Thoracic aorta (tissue), 2 donors: ENCODE results near the gene SPATA31D4. TPM values are rescaled to one million over a fixed set of nuclear protein-coding genes. Genes with fewer than 3 reads are reported as not detected.

ENCODE experiments used
- ATAC-seq: fragments of 150-250 bp; one replicate; pipeline ENCODE4 v1.8.0; 2017; ENCODE audit warnings: low read depth; ENCODE audit not compliant: insufficient number of reproducible peaks, low FRiP score
- DNase-seq: peaks from one replicate; pipeline ENCODE4 v3.0.0-alpha.2; 2020; ENCODE audit warnings: low spot score
- H3K27ac ChIP-seq, 2 donors: fragments of 200-600 bp; sonication (generic); 1 replicate in 1 of 2; 2 replicates in 1 of 2; pipeline ENCODE4 v1.5.1; 2016; ENCODE audit warnings: mild to moderate bottlenecking in 2 of 2, moderate library complexity in 2 of 2
- H3K27me3 ChIP-seq: fragments of 200-600 bp; sonication (generic); replicated peaks from 2 replicates; pipeline ENCODE4 v1.6.0; 2016; ENCODE audit warnings: mild to moderate bottlenecking; ENCODE audit not compliant: insufficient read depth
- H3K36me3 ChIP-seq: fragments of 200-600 bp; sonication (generic); one replicate; pipeline ENCODE4 v1.5.1; 2016
- H3K4me1 ChIP-seq, 2 donors: fragments of 200-600 bp; sonication (generic); 1 replicate in 1 of 2; 2 replicates in 1 of 2; pipeline versions ENCODE4 v1.5.1 to v1.6.0; 2016; ENCODE audit warnings: low read depth in 2 of 2, mild to moderate bottlenecking in 1 of 2; ENCODE audit not compliant: control insufficient read depth in 1 of 2
- H3K4me3 ChIP-seq: fragments of 200-600 bp; sonication (generic); 2 replicates; pipeline ENCODE4 v1.5.1; 2016; ENCODE audit warnings: mild to moderate bottlenecking
- H3K9me3 ChIP-seq: fragments of 200-600 bp; sonication (generic); 2 replicates; pipeline ENCODE4 v1.5.1; 2016
- total RNA-seq, 2 donors: library from RNA; depleted of rRNA; stranded (reverse); fragments of >200 nt; gene quantifications; one replicate each; pipeline versions ENCODE4 v1.1.0 to v1.2.3, GENCODE V29; 2016
- TF ChIP-seq, protein P1 (sequence below): fragments of 200-600 bp; sonication (generic); IDR thresholded peaks from one replicate; pipeline ENCODE4 v1.5.1; 2019; ENCODE audit warnings: antibody characterized with exemption

Gene SPATA31D4
- total RNA-seq, 2 donors from 2014 or later, result not detected

- no peak overlapping the region for H3K27ac ChIP-seq
- H3K9me3 ChIP-seq, result no peaks in the 10 kb centered on the region
- ATAC-seq (no peak), DNase-seq (no peak)
- H3K4me1 ChIP-seq, result no peaks in the 10 kb centered on the region
- no peaks in the 10 kb centered on the region for H3K27me3 ChIP-seq
- no peaks in the 10 kb centered on the region for H3K36me3 ChIP-seq
- TF ChIP-seq, protein P1, sequence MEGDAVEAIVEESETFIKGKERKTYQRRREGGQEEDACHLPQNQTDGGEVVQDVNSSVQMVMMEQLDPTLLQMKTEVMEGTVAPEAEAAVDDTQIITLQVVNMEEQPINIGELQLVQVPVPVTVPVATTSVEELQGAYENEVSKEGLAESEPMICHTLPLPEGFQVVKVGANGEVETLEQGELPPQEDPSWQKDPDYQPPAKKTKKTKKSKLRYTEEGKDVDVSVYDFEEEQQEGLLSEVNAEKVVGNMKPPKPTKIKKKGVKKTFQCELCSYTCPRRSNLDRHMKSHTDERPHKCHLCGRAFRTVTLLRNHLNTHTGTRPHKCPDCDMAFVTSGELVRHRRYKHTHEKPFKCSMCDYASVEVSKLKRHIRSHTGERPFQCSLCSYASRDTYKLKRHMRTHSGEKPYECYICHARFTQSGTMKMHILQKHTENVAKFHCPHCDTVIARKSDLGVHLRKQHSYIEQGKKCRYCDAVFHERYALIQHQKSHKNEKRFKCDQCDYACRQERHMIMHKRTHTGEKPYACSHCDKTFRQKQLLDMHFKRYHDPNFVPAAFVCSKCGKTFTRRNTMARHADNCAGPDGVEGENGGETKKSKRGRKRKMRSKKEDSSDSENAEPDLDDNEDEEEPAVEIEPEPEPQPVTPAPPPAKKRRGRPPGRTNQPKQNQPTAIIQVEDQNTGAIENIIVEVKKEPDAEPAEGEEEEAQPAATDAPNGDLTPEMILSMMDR, result no peak
- no peak overlapping the region for H3K4me3 ChIP-seq
Measured at GRCh38 chr9:81892440-81892839, 35.8 kb upstream of the SPATA31D4 start.

DNA sequence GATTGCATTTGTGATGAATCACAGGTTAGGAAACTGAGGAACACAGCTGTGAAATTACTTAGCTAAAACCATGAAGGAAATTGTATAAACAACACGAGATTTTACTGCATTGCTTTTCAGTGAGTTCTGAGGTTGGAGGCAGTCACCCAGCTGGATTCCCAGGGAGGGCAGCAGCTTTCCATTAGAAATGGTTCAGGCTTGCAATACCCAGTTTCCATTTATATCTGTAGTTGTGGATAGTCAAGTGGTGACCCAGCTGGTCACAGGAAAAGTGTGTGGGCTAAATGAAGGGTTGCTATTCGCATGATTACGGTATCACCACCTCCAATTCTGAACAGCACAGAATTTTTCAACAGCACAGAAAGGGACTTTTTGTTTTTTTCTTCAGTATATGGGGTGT, 34.3 kb upstream of the SPATA31D4 start:
- ATAC-seq (no peak), DNase-seq (no peak)
- Histone ChIP-seq H3K4me3 (no peak overlapping the region), H3K4me1 (no peaks in the 10 kb centered on the region), H3K9me3 (no peaks in the 10 kb centered on the region), H3K36me3 (no peaks in the 10 kb centered on the region), H3K27me3 (no peaks in the 10 kb centered on the region), H3K27ac (no peak overlapping the region)
- TF ChIP-seq, protein P1, result no peak

DNA sequence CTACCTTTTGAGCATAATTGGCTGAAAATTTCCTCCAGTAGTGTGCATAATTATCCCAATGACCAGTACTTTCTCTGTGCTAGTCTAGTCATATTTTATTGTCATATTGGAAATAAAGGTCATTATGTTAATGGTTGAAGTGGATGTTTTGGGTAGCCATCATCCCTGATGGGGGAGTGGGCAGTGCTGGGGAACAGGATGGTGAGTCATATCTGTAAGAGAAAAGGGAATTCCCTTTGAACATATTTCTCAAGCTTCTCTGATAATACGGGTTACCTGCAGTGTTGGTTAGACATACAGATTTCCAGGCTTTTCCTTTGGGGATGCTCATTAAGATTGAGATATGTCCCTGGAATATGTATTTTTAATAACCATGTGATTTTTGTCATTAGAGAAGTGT, 33.3 kb upstream of the SPATA31D4 start:
- TF ChIP-seq, protein P1, result no peak
- Histone ChIP-seq H3K27ac (no peak overlapping the region), H3K4me1 (no peaks in the 10 kb centered on the region), H3K4me3 (no peak overlapping the region), H3K27me3 (no peaks in the 10 kb centered on the region), H3K9me3 (no peaks in the 10 kb centered on the region), H3K36me3 (no peaks in the 10 kb centered on the region)
- no peak for ATAC-seq
- no peak for DNase-seq

- Histone ChIP-seq H3K27me3 (no peaks in the 10 kb centered on the region), H3K4me3 (no peak overlapping the region), H3K9me3 (no peaks in the 10 kb centered on the region), H3K36me3 (no peaks in the 10 kb centered on the region), H3K4me1 (peaks cover 5 to 8% of the 10 kb centered on the region in 2 donors), H3K27ac (no peak overlapping the region)
- DNase-seq, result no peak
- TF ChIP-seq, protein P1, result no peak
- ATAC-seq, result no peak
Measured at GRCh38 chr9:81896070-81896469, 32.2 kb upstream of the SPATA31D4 start.

DNA sequence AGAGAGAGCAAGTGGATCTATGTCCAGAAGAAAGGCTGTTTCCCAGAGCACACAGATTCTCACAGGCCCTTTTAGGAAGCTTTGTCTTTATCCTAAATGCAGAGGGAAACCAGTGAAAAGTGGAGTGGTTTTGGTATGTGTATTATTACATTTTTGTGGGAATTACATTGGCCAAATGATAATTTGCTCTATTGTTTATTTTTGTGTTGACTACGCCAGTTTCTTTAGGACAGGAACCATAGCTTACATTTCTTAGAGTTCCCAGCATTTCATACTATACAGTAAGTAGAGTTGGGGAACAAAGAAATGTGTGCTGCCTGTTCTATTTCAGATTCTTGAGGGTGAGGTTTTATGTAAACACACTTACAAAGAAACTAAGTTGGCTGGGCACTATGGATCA, 29.4 kb upstream of the SPATA31D4 start:
- TF ChIP-seq, protein P1, result no peak
- Histone ChIP-seq H3K9me3 (no peaks in the 10 kb centered on the region), H3K27me3 (no peaks in the 10 kb centered on the region), H3K27ac (no peak overlapping the region), H3K4me3 (no peak overlapping the region), H3K36me3 (no peaks in the 10 kb centered on the region), H3K4me1 (peaks cover 13 to 17% of the 10 kb centered on the region in 2 donors)
- ATAC-seq (no peak), DNase-seq (no peak)
